Occipital lobe (tissue), 2 donors: ENCODE measurements around the gene LSM3. TPM values are rescaled to one million over a fixed set of nuclear protein-coding genes. Genes with fewer than 3 reads are reported as not detected.
"Not testable (repeated sequence)": the region's sequence is repeated elsewhere in the genome, so short reads cannot be mapped to it uniquely, and the experiment has no call there.

ENCODE experiments used
- DNase-seq: peaks from one replicate; lab custom pipeline; 2025; lab: John Stamatoyannopoulos, UW
- total RNA-seq: library from RNA; depleted of rRNA; stranded (reverse); fragments of >200 nt; gene quantifications from one replicate; pipeline ENCODE4 v1.2.3, GENCODE V29; 2014

LSM3 gene
- total RNA-seq, 1 donor from 2014 or later: 11.1 TPM

DNA sequence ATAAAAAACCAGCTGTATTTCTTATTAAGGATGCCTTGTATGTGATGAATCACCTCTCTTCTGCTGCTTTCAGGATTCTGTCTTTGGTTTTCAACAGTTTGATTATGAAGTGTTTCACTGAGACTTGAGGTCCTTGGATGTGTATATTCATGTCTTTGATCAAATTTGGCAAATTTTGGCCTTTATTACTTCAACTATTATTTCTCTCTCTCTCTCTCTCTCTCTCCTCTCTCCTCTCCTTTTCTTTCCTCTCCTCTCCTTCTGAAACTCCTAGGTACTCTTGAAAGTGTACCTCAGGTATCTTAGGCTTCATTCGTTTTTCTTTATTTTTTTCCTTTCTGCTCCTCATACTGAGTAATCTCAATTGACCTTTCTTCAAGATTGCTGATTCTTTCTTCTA is 43.3 kb downstream of the LSM3 start:
- no peak for DNase-seq

DNA sequence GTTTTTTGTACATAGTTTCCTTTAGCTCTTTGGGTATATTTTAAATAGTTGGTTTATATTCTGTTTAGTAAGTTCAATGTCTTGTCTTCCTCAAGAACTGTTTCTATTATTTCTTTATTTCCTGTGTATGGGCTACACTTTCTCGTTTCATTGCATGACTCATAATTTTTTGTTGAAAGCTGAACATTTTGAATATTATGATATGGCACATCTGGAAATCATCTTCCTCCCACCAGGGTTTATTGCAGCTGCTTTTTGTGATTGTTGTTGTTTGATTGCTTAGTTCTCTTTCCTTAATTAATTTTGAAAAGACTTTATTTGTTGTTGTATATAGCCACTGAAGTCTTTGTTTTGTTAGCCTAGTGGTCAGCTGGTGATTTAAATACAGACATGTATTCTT is 43.8 kb downstream of the LSM3 start:
- DNase-seq: no peak

DNA sequence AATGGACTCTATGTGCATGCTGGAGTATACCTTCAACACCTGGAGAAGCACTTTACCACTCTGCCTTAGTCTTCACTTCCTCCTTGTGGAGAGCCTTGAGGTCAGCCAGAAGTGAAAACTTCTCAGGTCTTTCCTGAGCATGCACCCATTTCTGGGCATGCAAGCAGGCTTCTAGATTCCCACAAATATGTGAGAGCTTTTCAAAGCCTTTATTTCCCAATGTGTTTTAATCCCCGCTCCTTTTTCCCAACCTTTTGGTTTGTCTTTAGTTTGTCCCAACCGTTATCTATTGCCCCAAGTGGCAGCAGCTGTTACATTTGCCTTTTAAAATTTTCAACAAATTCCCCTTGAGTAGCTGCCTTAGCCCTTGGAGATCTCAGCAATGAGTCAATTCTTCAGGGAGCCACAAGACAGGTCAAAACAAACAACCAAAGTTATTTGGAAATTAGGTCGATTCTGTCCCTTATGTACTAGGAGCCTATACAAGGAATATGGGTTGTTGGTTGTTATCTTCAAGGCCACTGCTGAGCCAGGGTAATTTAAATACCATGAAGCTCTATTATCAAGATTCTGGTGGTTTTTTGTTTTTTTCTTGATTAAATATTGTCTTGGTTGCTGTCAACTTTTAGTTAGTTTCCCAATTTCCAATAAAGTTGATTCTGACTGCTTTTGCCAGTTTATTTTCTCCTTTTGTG is 44.4 kb downstream of the LSM3 start:
- DNase-seq: no peak

DNA sequence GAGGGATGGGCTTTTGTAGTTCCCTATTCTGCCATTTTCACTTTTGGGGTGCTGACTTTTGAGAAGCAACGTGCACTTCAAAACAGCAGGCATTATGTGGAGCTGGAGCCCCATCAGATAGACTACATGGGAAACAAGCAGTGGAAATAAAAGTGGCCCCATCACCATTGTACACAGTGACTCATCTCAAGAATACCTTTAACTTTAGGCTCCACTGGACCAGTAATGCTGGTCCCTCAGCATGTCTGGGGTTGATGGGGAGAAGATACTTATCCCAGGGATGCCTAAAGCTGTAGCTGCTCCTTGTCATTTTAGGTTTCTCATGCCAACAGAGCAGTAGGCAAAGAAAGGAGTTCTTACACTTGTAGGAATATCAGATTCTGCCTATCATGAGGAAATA is 45.0 kb downstream of the LSM3 start:
- no peak for DNase-seq

DNA sequence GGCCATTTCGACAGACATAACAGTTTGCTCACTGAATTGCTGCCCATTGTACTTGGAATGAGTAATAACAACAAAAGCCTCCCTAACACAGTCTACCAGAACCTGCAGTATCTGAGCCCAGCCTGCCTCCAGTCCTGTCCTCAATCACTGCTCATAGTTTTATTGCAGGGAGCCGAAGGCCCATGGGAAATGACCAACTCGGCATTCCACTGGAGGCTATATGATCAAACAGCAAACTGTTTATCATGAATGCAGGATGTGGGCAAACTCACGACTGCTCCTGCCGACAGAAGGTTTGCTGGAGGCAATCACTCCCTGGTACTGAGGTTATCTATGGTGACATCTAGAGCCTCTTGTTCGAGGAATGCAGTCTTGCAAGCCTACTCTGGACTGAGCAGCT is 46.3 kb downstream of the LSM3 start:
- DNase-seq: no peak

DNA sequence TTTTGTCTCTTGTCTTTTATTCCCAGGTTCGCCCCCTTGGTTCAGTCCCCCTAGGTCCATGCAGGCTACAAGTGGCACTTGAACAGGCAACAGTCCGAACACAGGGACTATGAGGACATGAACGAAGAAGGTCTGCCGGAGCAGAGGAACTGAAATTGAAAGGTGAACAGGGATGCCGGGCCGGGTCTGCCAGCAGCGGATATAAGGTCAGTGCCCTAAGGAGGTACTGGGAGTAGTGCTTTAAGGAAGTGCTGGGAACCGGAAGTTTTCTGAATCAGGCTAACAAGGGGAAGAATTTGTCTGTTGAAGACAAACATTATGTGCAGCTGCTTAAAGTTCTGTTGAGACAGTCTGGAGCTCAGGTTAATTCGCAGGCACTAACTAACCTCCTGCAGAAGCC is 46.8 kb downstream of the LSM3 start:
- DNase-seq: no peak

DNA sequence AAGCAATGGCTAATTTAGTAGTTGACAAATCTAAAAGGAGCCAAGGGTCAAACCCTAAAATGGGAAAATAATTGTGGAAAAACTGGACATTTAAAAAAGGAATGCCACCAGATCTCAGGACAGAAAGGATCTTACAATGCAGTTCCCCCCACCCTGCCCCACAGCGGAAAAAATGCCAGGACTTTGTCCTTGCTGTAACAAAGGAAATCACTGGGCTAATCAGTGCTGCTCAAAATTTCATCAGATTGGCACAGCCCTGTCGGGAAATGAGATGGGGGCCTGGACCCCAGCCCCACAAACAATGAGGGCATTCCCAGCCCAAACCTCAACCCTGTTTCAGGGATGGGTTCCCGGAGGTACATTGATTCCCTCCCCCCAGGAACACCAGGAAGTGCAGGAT is 47.7 kb downstream of the LSM3 start:
- DNase-seq: not testable (repeated sequence)

DNA sequence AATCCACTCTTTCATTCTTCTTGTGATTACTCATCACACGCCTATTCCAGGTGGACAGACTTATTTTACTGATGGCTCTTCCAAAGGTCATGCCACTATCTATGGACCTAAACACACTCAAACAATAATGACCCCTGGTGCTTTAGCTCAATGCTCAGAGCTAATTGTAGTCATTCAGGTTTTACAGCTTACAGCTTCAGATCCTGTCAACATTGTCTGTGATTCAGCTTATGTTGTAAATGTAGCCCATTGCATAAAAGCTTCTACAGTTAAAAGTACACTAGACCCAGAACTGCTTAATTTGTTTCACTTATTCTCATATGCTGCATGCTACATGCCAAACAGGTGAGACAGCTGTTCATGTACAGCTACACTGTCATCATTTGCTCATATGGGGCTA is 49.2 kb downstream of the LSM3 start:
- DNase-seq: no peak

DNA sequence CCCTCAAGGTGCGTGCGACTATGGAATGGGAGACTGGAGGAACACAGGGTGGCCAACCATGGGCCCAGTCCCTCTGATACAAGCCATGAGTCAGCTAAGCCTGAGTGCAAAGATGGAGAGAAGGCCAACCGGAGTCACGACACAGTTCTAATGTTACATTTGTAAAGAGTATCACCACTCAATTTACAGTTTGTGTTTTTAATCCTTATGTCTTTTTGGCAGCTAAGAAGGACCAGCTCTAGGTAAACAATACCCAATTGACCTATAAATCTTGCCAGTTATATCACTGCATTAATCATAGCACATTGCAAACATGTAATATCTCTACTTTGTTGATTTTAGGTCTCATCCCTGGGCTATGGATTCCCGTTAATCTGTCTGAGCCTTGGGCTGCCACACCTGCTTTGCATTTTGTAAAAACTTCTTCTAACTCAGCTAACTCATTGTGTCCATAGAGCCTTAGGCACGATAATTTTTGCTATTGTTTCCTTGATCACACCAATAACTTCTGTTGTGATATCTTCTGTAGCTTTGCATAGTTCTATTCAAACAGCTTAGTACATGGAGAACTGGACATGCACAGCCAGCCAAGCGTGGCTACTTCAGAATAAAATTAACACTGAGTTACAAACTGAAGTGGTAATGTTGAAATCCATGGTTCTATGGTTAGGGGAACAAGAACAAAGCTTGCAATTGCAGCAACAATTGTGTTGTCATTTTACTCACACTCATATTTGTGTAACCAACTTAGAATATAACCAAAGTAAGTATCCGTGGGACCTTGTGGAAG is 50.3 kb downstream of the LSM3 start:
- no peak for DNase-seq

DNA sequence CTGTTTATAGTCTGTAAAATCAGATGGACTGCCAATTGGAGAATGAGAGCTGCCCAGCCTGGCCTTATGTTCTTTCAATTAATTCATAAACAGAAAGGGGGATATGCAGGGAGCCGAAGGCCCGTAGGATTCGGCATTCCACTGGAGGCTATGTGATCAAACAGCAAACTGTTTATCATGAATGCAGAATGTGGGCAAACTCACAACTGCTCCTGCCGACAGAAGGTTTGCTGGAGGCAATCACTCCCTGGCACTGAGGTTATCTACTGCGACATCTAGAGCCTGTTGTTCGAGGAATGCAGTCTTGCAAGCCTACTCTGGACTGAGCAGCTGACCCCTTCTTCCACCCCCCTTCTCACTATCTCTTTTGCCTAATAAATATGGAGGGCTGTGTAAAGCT is 51.1 kb downstream of the LSM3 start:
- not testable (repeated sequence) for DNase-seq

DNA sequence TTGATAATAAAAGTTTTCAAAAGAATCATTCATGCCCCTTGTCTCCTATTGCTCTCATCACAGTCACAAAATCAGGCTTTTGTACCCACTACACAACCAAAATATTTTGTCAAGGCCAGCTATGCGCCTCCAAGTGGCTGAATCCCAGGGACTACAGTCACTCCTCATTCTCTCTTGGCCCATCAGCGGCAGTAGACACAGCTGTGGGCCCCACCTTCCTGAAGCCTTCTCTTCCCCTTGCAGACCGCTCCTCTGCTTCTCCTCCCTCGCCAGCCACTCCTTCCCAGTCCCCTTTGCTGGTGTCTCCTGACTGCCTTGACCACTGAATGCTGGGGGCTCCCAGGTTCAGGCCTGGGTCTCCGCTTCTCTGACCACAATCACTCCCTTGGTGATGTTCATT is 52.1 kb downstream of the LSM3 start:
- no peak for DNase-seq

DNA sequence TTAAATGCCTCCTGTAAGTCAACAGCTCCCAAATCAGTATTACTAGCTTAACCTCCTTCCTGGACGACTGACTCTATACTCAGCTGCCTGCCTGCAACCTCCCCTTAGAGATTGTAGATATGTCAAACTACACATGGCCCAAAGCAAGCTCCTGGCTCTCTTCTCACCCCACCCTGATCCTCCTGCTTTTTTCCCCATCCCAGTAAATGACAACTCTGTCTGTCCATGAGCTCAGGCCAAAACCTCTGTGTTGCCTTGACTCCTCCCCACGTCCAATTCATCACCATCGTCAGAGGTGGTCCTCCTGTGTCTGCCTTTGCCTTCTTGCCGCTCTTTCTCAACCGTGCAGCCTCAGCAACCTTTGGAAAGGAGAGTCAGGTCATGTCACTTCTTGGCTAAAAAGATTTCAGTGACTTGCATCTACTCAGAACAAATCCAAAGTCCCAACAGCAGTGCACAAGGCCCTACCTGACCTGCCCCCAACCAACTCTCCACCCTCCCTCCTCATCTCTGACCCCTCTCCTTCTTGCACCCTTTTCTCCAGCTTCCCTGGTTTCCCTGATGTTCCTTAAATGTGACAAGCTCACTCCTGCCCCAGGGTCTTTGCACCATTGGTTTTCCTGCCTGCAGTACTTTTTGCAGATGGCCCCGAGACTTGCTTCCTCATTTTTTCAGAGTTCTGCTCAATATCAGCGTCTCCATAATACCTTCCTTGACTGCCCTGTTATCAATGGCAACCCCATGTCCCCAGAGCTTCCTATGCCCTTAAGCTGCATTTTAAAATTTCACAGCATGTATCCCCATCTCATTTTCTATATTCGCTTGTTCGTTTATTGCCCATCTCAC is 52.8 kb downstream of the LSM3 start:
- no peak for DNase-seq

DNA sequence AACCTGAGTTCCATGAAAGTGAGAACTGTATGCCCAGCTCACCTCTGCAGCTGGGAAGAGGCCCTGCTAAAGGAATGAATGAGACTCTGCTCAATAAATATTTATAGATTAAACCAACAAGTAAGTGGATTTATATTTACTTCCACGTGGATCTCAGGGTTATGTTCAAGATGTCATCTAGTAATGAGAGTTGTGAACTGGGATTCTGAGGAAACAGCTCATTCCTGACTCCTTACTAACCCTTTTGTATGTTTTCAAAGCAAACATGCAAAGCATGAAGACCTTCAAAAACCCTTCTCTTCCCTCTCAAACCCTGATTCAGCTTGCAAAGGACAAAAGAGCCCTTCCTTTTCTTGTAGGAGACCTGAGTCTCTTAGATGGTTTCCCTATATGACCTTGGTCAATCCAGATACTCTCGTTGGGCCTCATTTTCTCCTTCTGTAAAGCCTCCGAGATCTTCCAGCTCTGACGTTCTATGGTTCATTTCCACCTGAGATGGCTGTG is 53.4 kb downstream of the LSM3 start:
- no peak for DNase-seq

DNA sequence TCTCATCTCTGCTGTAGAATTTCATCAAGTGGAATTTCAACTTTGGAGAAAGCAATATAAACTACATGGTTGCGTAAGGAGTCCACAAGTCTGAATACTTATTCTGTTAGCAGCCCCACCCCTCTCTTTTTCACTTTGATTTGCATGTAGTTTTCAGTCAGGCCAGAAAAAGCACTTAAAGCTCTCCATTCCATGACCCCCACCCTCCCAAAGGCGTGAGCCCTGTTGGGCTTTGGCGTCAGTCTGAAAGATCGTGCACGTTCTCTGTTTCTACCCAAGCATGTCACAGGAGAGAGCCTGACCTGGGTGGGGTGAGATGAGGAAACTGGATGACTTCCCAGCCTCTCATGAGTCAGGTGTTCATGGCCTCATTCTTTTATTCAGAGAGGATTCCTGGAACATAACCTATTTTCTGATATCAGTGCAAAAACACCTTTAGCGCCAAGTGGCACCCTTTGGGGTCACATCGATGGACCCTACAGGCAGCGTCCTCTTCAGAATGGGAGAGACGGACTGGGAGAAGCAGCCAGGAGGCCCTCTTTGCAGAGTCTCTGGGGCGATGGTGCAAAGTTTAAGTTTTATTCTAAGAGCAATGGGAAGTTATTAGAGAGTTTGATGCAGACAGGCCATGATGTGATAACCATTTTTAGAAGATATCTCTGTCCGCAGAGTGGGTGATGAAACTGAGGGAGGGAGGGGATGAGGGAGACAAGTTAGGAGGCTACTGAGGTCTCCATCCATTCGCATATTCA is 55.8 kb downstream of the LSM3 start:
- DNase-seq: no peak

DNA sequence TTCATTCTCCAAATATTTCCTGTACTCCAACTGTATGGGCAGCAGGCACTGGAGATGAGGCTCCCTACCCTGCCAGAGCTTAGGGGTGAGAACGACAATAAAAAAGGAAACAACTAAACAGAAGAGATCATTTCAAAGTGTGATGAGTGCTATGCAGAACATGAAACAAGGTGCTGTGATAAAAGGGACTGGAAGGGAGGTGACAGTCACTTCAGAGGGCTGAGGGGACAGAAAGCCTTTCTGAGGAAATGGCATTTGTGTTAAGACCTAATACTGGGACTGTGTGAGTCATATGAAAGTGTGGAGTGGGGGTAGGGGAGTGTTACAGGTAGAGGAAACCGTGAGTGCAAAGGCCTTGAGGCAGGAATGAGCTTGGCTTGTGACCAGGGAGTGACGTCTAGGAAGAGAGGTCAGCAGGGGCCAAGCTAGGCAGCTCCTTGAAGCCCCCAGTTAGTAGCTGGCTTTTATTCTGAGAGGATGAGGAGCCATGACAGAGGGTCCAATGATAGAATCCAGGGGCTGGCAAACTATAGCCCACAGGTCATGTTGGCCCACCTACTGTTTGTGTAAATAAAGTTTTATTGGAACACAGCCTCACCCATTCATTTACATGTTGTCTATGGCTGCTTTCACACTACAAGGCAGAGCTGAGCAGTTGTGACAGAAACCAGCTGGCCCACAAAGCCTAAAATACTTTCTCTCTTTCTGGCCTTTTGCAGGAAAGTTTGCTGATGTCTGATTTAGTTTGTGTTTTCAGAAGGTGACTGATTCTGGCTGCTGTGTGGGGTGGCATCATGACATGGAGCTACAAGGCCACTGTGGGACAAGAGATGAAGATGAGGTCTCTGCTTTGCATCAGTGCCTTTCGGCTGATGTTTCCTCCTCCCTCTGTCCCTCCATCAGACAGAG is 56.6 kb downstream of the LSM3 start:
- DNase-seq: no peak

DNA sequence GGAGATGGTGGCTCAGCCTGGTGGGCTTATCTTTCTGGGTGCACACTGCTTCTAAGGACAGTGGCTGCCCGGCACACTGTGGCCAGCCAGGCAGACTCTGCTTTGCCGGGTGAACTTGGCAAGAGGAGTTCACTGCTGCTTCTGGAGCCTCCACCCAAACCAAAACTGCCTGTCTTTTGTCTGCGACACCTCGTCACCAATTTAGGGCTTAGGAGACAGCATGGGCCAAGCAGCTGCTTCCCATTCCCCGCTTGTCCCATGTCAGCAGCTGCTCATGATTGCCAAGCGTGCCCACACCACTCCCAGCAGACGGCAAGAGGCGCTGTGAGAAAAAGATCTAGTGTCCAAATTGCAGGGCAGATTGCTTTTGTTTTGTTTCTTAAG is 57.3 kb downstream of the LSM3 start:
- DNase-seq: no peak

DNA sequence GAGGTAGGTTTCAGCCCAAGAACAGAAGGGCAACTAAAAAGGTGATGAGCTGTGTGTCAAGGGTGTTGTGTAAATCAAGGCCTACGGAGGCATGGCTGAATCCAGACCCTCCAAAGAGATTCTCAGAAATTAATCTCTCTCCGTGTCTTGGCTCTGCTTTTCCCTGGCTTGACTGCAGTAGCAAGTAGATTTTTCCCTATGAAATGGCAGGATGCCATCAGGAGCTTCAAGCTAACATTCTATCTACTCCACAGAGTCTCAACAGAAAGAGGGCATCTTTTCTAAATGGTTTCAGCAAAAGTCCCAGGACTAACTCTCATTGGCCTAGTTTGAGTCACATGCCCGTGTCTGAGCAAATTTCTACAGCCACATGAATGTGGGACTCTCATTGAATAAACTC is 58.3 kb downstream of the LSM3 start:
- DNase-seq: no peak

DNA sequence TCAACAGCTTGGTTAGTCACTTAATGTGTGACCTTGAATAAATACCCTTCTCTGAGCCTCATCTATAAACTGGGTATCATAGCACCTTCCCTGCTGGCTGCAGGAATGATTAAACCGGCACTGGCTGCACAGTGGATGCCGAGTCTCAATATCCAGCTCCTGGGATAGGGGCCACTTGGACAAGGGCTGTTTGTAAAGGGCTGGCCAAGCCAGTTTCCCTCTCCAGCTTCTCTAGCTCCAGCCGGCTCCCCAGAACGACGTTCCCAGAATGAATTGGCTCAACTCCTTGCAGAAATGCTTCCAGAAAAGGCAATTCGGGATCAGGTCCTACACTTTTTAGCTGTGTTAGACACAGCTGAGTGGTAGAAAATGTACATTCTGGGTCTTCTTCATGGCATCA is 58.8 kb downstream of the LSM3 start:
- DNase-seq: no peak

DNA sequence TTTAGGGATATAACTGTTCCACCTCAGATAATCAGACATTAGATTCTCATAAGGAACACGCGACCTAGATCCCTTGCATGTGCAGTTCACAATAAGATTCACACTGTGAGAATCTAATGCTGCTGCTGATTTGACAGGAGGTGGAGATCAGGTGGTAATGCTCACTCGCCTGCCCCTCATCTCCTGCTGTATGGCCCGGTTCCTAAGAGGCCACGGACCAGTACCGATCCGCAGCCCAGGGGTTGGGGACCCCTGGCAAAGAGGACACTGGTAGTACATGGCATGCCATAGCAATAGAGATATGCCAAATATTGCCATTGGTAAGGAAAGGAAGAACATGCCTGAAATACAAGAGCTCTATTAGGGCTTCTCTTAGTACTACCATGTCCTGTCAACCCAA is 59.7 kb downstream of the LSM3 start:
- no peak for DNase-seq

DNA sequence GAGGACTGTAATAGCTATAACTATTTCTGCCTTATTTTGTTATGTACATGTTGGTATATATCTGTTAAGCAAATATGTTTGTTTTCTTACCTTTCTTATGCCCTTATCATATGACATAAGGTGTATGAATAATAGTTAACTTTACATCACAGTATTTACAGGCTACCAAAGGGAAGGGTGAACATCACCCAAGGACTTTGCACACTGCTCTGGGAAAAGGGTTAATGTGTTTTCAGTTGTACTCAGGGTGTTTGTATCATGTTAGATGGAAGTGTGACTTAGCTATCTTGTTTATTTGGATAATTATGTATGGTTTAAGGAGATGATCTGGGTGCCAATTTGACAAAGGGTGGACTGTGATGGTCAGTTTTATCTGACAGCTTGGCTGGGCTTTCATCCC is 60.3 kb downstream of the LSM3 start:
- no peak for DNase-seq
